Upper lobe of right lung (tissue), 1 donor: ENCODE measurements around the gene KRT74. TPM values are rescaled to one million over a fixed set of nuclear protein-coding genes. Genes with fewer than 3 reads are reported as not detected.

Source experiments
- ATAC-seq: fragments of 200-7000 bp; cut with Tn5 transposase; one replicate; pipeline ENCODE4 v1.9.1; 2020; ENCODE audit warnings: mild to moderate bottlenecking, moderate library complexity
- DNase-seq: peaks from one replicate; pipeline ENCODE4 v3.0.0-alpha.2; 2020
- H3K27ac ChIP-seq: fragments of 200-600 bp; one replicate; pipeline ENCODE4 v1.8.0; 2022
- H3K27me3 ChIP-seq: fragments of 200-600 bp; one replicate; pipeline ENCODE4 v1.8.0; 2022; ENCODE audit warnings: mild to moderate bottlenecking
- H3K36me3 ChIP-seq: fragments of 200-600 bp; one replicate; pipeline ENCODE4 v1.8.0; 2022
- H3K4me1 ChIP-seq: fragments of 200-600 bp; one replicate; pipeline ENCODE4 v1.8.0; 2022
- H3K4me3 ChIP-seq: fragments of 200-600 bp; one replicate; pipeline ENCODE4 v1.8.0; 2022; ENCODE audit warnings: mild to moderate bottlenecking
- H3K9me3 ChIP-seq: fragments of 200-600 bp; one replicate; pipeline ENCODE4 v1.8.0; 2022
- intact Hi-C: fragments of 100-400 bp; cut with DNase I; formaldehyde crosslinking; loops from one replicate; pipeline ENCODE4 v1.11.0; 2022
- total RNA-seq: library from RNA; stranded (reverse); fragmentation: NEBNext Ultra II Directional; extraction: Animal tissue kit (Norgen Biotek cat#: 25700); gene quantifications from one replicate; pipeline ENCODE4 v1.2.1, GENCODE V29; 2021
- TF ChIP-seq, protein P1 (sequence below): fragments of 200-600 bp; IDR thresholded peaks from one replicate; pipeline ENCODE4 v1.8.0; 2022; ENCODE audit warnings: antibody characterized with exemption
- donor health status: DM: no; HTN: yes; CAD: no; lungs with severe emphysema.

Gene KRT74
- total RNA-seq, 1 donor from 2014 or later: not detected

DNA sequence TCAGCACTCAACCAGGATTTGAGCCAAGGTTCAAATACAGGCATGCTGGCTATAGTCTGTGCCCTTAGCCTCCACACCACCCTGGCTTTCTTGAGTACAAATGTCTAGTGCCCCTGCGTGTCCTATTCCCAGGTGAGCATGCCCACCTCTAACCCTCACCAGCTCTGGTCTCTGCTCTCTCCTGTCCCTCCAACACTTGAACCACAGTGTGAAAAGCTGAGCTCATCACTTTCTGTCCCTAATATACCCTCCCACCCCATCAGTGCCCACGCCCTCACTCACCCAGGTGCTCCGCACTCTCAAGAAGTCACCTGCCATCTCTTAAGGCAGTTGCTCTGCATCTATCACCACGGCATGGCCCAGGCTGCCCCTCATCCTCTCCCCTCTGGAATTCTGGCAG, 13.7 kb downstream of the KRT74 start:
- no peaks in the 10 kb centered on the region for H3K36me3 ChIP-seq
- H3K4me1 ChIP-seq: no peaks in the 10 kb centered on the region
- DNase-seq: no peak
- TF ChIP-seq, protein P1, sequence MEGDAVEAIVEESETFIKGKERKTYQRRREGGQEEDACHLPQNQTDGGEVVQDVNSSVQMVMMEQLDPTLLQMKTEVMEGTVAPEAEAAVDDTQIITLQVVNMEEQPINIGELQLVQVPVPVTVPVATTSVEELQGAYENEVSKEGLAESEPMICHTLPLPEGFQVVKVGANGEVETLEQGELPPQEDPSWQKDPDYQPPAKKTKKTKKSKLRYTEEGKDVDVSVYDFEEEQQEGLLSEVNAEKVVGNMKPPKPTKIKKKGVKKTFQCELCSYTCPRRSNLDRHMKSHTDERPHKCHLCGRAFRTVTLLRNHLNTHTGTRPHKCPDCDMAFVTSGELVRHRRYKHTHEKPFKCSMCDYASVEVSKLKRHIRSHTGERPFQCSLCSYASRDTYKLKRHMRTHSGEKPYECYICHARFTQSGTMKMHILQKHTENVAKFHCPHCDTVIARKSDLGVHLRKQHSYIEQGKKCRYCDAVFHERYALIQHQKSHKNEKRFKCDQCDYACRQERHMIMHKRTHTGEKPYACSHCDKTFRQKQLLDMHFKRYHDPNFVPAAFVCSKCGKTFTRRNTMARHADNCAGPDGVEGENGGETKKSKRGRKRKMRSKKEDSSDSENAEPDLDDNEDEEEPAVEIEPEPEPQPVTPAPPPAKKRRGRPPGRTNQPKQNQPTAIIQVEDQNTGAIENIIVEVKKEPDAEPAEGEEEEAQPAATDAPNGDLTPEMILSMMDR: no peak
- no peaks in the 10 kb centered on the region for H3K9me3 ChIP-seq
- ATAC-seq: no peak
- intact Hi-C loops: no loop called here
- H3K27ac ChIP-seq: no peak overlapping the region
- peaks cover 55% of the 10 kb centered on the region for H3K27me3 ChIP-seq
- H3K4me3 ChIP-seq: no peak overlapping the region

DNA sequence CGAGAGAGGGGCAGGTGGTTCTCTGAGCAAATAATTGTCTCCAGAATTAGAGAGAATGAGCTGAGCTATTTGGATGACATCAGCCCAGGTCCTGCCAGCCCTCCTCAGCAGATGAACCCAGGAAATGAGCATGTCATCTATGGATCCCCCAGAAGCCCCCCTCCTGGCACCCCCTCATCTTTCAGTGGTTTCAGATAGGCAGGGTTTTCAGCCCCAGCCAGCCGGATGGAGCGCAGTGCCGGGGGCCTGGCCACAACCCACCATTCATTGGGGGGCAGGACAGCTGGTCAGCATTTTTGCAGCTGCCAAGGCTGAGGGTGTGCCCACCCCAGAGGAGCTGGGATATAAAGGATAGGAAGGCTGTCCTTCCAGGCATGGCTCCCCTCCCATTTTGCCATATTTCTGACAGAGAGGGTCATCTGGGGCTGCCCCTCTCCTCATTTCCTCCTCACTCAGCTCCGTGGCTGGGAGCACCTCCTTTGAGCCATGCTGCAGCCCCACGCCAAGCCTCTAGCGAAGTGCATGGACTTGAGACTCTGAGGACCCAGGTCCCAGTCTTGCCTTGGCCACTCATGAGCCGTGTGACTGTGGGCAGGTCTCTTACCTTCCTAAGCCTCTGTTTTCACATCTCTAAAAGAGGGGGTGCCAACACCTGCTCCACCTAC, 14.7 kb downstream of the KRT74 start:
- TF ChIP-seq, protein P1: no peak
- Histone ChIP-seq H3K4me3 (no peak overlapping the region), H3K9me3 (no peaks in the 10 kb centered on the region), H3K4me1 (no peaks in the 10 kb centered on the region), H3K36me3 (no peaks in the 10 kb centered on the region), H3K27ac (no peak overlapping the region), H3K27me3 (peaks cover 46% of the 10 kb centered on the region)
- no peak for DNase-seq
- no peak for ATAC-seq
- intact Hi-C loops: no loop called here

DNA sequence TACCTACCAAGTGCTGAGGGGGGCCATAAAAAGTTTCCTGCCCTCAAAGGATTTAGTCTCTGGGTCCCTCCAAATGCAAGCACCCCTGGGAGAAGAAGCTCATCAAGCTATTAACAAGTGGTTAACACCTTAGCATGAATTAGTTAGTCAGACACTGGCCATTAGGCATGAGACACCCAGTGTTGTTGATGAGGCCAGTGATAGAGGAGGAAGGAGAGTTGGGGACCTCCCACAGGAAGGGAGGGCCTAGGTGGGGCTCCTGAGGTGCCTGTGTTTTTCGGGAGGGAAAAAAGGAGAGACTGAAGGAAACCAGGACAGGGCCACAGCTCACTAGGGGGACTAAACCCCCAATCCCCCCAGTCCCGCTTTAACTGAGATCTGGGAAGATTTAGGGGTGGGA, 16.2 kb downstream of the KRT74 start:
- intact Hi-C loops: no loop called here
- no peak overlapping the region for H3K27ac ChIP-seq
- TF ChIP-seq, protein P1: no peak

DNA sequence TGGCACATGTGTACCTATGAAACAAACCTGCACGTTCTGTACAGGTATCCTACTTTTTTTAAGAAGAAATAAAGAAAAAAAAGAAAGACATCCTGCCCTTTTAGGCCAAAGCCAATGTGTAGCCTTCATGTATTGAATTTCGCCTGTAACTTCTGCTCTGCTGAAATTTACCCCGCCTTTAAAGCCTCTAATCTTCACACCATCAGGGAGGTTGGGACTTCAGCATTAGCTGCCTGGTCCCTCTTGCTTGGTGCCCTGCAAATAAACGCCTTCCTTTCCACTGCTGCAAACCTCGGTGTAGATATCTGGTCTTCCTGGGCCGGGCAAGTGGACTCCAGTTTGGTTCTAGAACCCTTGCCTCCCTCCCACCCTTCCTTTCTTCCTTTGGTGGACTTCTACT, 18.1 kb downstream of the KRT74 start:
- Histone ChIP-seq H3K4me1 (no peaks in the 10 kb centered on the region), H3K9me3 (no peaks in the 10 kb centered on the region), H3K36me3 (no peaks in the 10 kb centered on the region), H3K27me3 (peaks cover 28% of the 10 kb centered on the region), H3K4me3 (no peak overlapping the region), H3K27ac (no peak overlapping the region)
- TF ChIP-seq, protein P1: no peak
- ATAC-seq: no peak
- intact Hi-C loops: no loop called here
- DNase-seq: no peak

More for the DNA sequence above, 16.2 kb downstream of the KRT74 start:
- H3K36me3 ChIP-seq: no peaks in the 10 kb centered on the region
- no peak overlapping the region for H3K4me3 ChIP-seq
- DNase-seq: no peak
- no peak for ATAC-seq
- no peaks in the 10 kb centered on the region for H3K9me3 ChIP-seq
- H3K27me3 ChIP-seq: peaks cover 37% of the 10 kb centered on the region
- H3K4me1 ChIP-seq: no peaks in the 10 kb centered on the region

DNA sequence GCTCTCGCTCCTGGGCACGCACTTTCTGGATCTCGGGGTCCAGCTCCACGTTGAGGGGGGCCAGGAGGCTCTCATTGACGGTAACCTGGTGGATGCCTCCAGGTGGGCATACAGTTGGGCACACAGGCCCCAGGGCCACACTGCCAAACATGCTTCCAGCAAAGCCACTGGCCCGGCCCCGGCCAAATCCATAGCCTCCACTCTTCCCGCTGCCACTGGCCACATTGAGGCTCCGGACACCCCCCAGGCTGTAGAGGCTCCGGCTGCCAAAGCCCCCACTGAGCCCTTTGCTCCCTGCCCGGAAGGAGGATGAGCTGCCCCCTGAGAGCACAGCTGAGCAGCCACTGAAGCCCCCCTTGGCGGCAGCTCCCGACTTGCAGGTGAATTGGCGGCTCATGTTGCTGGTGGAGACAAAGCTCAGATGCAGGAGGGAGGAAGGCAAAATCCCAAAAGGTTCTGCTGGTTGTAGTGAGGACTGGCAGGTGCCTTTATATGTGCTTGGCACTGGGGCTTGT, 20.9 kb downstream of the KRT74 start, which contains the start of gene KRT71:
Gene KRT71 (minus strand): TSS at position 465 of the 515 bp plus-strand sequence. CDS start 68 bp downstream, at position 397.
- Histone ChIP-seq H3K36me3 (no peaks in the 10 kb centered on the region), H3K4me1 (no peaks in the 10 kb centered on the region), H3K27ac (no peak within 1 kb of the TSS), H3K4me3 (no peak within 1 kb of the TSS), H3K9me3 (no peaks in the 10 kb centered on the region), H3K27me3 (peaks cover 13% of the 10 kb centered on the region)
- TF ChIP-seq, protein P1: no peak
- intact Hi-C loops: no loop called here
- ATAC-seq (no peak), DNase-seq (no peak)
